AG04449 (cell line): ENCODE data around the gene HDLBP.

Experiments
- CTCF ChIA-PET: fragments of 350-600 bp; formaldehyde crosslinking; extraction: SDS; loops from one replicate; lab custom pipeline; 2021; ENCODE audit warnings: antibody characterized with exemption; lab: Yijun Ruan, JAX
- POLR2A ChIA-PET: fragments of 400-600, 350-600 bp; formaldehyde crosslinking; extraction: SDS; loops from one replicate; lab custom pipeline; 2020; ENCODE audit warnings: antibody characterized with exemption, inconsistent platforms; lab: Yijun Ruan, JAX
- DNase-seq: peaks from one replicate; pipeline ENCODE4 v3.0.0-alpha.2; 2010; ENCODE audit warnings: low read depth, low spot score
- H3K4me3 ChIP-seq: 2 replicates; pipeline ENCODE4 v1.5.1; 2011; ENCODE audit warnings: low read depth, mild to moderate bottlenecking, control low read depth, low read length
- CTCF ChIP-seq: IDR thresholded peaks from one replicate; pipeline ENCODE4 v1.5.1; 2011; ENCODE audit warnings: mild to moderate bottlenecking, moderate library complexity, low read length, control low read depth, inconsistent platforms; ENCODE audit not compliant: insufficient read depth; ENCODE audit errors: missing control alignments

The HDLBP gene

DNA sequence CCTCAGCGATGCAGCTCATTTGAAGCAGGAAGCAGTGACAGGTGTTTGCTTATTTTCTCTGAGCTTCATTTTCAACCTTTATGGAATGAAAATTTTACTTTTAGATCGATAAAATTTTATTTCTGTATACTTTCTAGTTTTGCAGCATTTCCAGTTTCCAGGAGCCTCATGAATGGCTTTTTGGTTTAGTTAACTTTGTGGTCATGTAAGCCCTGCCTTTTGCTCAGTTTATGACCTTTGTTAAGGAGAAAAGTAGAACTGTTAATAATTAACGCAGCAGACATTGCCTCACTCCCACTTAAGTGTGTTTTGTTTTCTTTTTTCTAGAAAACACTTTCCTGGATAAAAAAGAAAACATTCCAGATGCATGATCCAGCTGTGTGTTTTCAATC, 36.2 kb upstream of the HDLBP start:
- ChIA-PET POLR2A (no interaction called here), CTCF (no interaction called here)
- no peak for DNase-seq
- H3K4me3 ChIP-seq: no peak overlapping the region
- no peak for TF ChIP-seq CTCF

DNA sequence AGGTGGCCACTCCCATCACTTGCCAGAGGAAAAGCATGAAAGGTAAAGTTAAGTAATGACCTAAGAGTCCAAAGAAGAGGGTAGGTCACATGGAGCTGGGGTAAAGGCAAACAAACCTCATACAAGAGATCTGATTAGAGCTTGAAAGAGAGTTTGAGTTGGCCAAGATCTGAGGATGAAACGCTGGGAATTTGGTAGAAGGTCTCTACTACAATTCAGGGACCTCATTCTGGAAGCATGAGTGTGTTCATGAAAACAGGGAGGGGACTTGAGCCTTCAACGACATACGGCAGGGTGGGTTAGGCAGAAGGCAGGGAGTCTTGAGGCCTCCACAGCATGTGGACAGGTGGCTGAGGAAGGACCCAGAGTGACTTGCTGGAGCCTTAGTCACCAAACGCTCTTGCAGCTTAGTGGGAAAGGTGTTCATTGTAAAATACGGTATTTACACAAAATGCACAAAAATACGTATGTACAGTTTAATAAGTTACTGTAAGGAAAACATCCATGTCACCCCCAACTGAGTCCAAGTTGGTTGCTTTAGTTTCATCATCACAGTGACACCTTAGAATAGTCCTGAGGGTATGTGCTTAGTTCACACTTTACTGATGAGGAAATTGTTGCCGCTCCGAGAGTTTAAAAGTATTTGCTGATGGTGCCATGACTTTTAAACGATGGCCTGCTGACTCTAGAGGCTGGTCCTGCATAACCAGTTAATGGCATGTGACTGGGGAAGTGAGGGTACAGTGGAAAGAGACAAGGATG, 35.6 kb upstream of the HDLBP start:
- POLR2A ChIA-PET: no interaction called here
- no peak for DNase-seq
- CTCF ChIA-PET: interaction anchor here (0.6 to 1.2 kb wide), 3 partner anchors 19 to 308 kb away, joined by 3 to 4 read pairs (median 3); no protein-coding TSS in a partner anchor
- H3K4me3 ChIP-seq: no peak overlapping the region
- TF ChIP-seq CTCF: no peak

DNA sequence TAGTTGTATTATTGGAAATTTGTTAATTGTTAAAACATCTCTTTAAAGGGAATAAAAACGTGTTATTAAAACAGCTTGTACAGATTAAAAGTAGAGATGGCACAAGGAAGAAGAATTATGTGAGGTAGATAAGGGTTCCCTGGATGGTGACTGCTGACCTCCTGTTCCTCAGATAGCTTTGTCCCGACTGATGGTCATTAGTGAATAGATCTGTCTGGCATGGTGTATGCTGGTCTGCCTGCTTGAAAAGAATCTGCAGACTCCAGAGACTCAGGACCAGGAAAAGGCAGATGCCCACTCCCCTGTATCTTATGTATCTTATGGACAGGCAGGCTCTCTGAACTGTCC, 35.0 kb upstream of the HDLBP start:
- no peak for DNase-seq
- TF ChIP-seq CTCF: no peak
- CTCF ChIA-PET: interaction anchor here (0.6 to 1.2 kb wide), 3 partner anchors 18 to 309 kb away, joined by 3 to 4 read pairs (median 3); no protein-coding TSS in a partner anchor
- POLR2A ChIA-PET: no interaction called here
- no peak overlapping the region for H3K4me3 ChIP-seq

GRCh38 chr2:241349941-241350340, 34.5 kb upstream of the HDLBP start:
- ChIA-PET CTCF (interaction anchor here (1.2 kb wide), 1 partner anchor 310 kb away, joined by 3 read pairs; no protein-coding TSS in a partner anchor), POLR2A (interaction anchor here (1.4 kb wide), 1 partner anchor 35 kb away, joined by 3 read pairs; the partner anchor contains the start of genes HDLBP and SEPTIN2)
- H3K4me3 ChIP-seq: no peak overlapping the region
- TF ChIP-seq CTCF: no peak
- no peak for DNase-seq

DNA sequence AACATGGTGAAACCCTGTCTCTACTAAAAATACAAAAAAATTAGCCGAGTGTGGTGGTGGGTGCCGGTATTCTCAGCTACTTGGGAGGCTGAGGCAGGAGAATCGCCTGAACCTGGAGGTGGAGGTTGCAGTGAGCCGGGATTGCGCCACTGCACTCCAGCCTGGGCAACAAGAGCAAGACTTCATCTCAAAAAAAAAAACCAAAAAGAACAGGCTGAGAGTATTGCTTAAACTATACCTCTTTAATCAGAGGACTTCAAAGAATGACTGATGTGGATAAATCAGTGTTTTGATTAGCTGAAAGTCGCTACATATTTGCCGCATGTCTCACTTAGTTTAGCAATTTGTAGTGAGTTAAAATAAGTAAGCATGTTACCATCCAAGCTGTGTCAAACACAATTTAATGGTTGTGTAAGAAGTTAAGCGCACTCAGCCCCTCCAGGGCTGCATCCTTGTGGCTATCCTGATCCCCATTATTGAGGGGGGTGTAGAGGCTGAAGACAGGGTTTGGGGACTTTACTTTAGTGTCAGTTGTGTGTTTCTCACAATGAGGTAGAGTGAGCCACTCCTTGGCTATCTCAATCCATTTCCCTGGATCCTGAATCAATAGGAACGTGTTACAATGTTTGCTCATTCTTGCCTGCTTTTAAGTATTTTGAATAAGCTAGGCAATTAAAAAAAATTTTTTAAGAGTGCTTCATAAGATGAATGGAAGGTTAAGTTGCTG, 29.6 kb upstream of the HDLBP start:
- TF ChIP-seq CTCF: no peak
- POLR2A ChIA-PET: interaction anchor here (0.9 kb wide), 1 partner anchor 21 kb away, joined by 3 read pairs; no protein-coding TSS in a partner anchor
- CTCF ChIA-PET: interaction anchor here (1.0 to 2.2 kb wide), 2 partner anchors 26 to 314 kb away, joined by 3 to 4 read pairs; no protein-coding TSS in a partner anchor
- H3K4me3 ChIP-seq: no peak overlapping the region
- no peak for DNase-seq

- no peak overlapping the region for H3K4me3 ChIP-seq
- TF ChIP-seq CTCF: no peak
- ChIA-PET CTCF (no interaction called here), POLR2A (interaction anchor here (0.5 kb wide), 1 partner anchor 19 kb away, joined by 3 read pairs; no protein-coding TSS in a partner anchor)
- no peak for DNase-seq
These were observed 25.2 kb upstream of the HDLBP start for GRCh38 chr2:241340631-241341163.
